ENCODE measurements around the gene NIPAL4.
"Not testable (repeated sequence)": the region's sequence is repeated elsewhere in the genome, so short reads cannot be mapped to it uniquely, and the experiment has no call there.

The NIPAL4 gene

GRCh38 chr5:157463621-157464518 is 3.9 kb downstream of the NIPAL4 start:
- DNase-seq (ENCODE audit: low read depth), result no peak

- no peak for DNase-seq (ENCODE audit: low read depth)
Measured at GRCh38 chr5:157464519-157465171, 4.6 kb downstream of the NIPAL4 start.

GRCh38 chr5:157468293-157468965 is 8.4 kb downstream of the NIPAL4 start:
- DNase-seq (ENCODE audit: low read depth), result no peak

GRCh38 chr5:157469073-157469472 is 9.1 kb downstream of the NIPAL4 start:
- no peak for DNase-seq (ENCODE audit: low read depth)

GRCh38 chr5:157469687-157470086 is 9.7 kb downstream of the NIPAL4 start:
- no peak for DNase-seq (ENCODE audit: low read depth)

- DNase-seq (ENCODE audit: low read depth), result no peak
Measured at GRCh38 chr5:157470631-157471030, 10.6 kb downstream of the NIPAL4 start.

GRCh38 chr5:157471709-157472108 is 11.7 kb downstream of the NIPAL4 start:
- DNase-seq (ENCODE audit: low read depth), result no peak

GRCh38 chr5:157473383-157474320 is 13.6 kb downstream of the NIPAL4 start:
- DNase-seq (ENCODE audit: low read depth), result no peak

- no peak for DNase-seq (ENCODE audit: low read depth)
Measured at GRCh38 chr5:157475432-157475831, 15.4 kb downstream of the NIPAL4 start.

- DNase-seq (ENCODE audit: low read depth), result no peak
Measured at GRCh38 chr5:157476702-157477408, 16.8 kb downstream of the NIPAL4 start.

- DNase-seq (ENCODE audit: low read depth), result no peak
Measured at GRCh38 chr5:157477814-157478494, 17.9 kb downstream of the NIPAL4 start.

GRCh38 chr5:157478726-157479125 is 18.7 kb downstream of the NIPAL4 start:
- DNase-seq (ENCODE audit: low read depth), result no peak

- no peak for DNase-seq (ENCODE audit: low read depth)
Measured at GRCh38 chr5:157479166-157479565, 19.2 kb downstream of the NIPAL4 start.

GRCh38 chr5:157479612-157480510 is 19.8 kb downstream of the NIPAL4 start:
- no peak for DNase-seq (ENCODE audit: low read depth)

GRCh38 chr5:157481265-157481664 is 21.3 kb downstream of the NIPAL4 start:
- no peak for DNase-seq (ENCODE audit: low read depth)

GRCh38 chr5:157481666-157482065 is 21.7 kb downstream of the NIPAL4 start:
- DNase-seq (ENCODE audit: low read depth), result no peak

- not testable (repeated sequence) for DNase-seq (ENCODE audit: low read depth)
Measured at GRCh38 chr5:157482702-157483101, 22.7 kb downstream of the NIPAL4 start.

GRCh38 chr5:157484768-157485167 is 24.8 kb downstream of the NIPAL4 start:
- DNase-seq (ENCODE audit: low read depth), result no peak

- no peak for DNase-seq (ENCODE audit: low read depth)
Measured at GRCh38 chr5:157485340-157485739, 25.3 kb downstream of the NIPAL4 start.

Measured in stimulated activated CD8-positive, alpha-beta memory T cell treated with anti-CD3 and anti-CD28 coated beads, Interleukin-15, amount 100 ng/mL, for 1 hour (primary cell).